Measurements from ENCODE around the gene RPL22L1.

GRCh38 chr3:170864525-170865208, 5.3 kb downstream of the RPL22L1 start:
- no peak for TF ChIP-seq CTCF (IDR thresholded peaks at IDR 0.05)
- TF ChIP-seq POLR2A (IDR thresholded peaks at IDR 0.05), result no peak
